Keratinocyte (primary cell): ENCODE results near the gene AP5B1. TPM values are rescaled to one million over a fixed set of nuclear protein-coding genes. Genes with fewer than 3 reads are reported as not detected.

Source experiments
- DNase-seq: peaks from one replicate; pipeline ENCODE4 v3.0.0-alpha.2; 2011; ENCODE audit warnings: low read depth, missing footprints, low spot score
- FAIRE-seq: peaks from 2 replicates; lab custom pipeline; 2011; peaks lifted over from hg19 to GRCh38; lab: Jason Lieb, UNC
- H2AFZ ChIP-seq: 2 replicates; pipeline ENCODE4 v1.6.0; 2012; ENCODE audit warnings: low read length, control low read depth, inconsistent platforms; ENCODE audit not compliant: control insufficient read depth
- H3K27ac ChIP-seq: 2 replicates; pipeline ENCODE4 v1.5.1; 2011; ENCODE audit warnings: low read length; ENCODE audit not compliant: control insufficient read depth, insufficient read depth
- H3K27me3 ChIP-seq: 3 replicates; pipeline ENCODE4 v1.6.0; 2011; ENCODE audit warnings: low read length; ENCODE audit not compliant: control insufficient read depth, insufficient read depth; ENCODE audit errors: extremely low read depth
- H3K36me3 ChIP-seq, 2 experiments: 2 replicates in 1 of 2; 3 replicates in 1 of 2; pipeline ENCODE4 v1.5.1; 2011; ENCODE audit warnings: low read length in 2 of 2, mild to moderate bottlenecking in 1 of 2; ENCODE audit not compliant: control insufficient read depth in 2 of 2, insufficient read depth in 2 of 2; ENCODE audit errors: extremely low read depth in 1 of 2
- H3K4me1 ChIP-seq: 3 replicates; pipeline ENCODE4 v1.5.1; 2011; ENCODE audit warnings: low read length; ENCODE audit not compliant: control insufficient read depth, insufficient read depth; ENCODE audit errors: extremely low read depth
- H3K4me2 ChIP-seq: 3 replicates; pipeline ENCODE4 v1.6.0; 2011; ENCODE audit warnings: low read depth, low read length; ENCODE audit not compliant: control insufficient read depth, insufficient read depth; ENCODE audit errors: extremely low read depth
- H3K4me3 ChIP-seq, 3 experiments: fragments of 200-600 bp in 1 of 3; sonication (generic) in 1 of 3; 2 replicates in 2 of 3; 3 replicates in 1 of 3; pipeline ENCODE4 v1.5.1; 2011 to 2016; ENCODE audit warnings: low read length in 3 of 3, mild to moderate bottlenecking in 3 of 3, control low read depth in 2 of 3, inconsistent platforms in 1 of 3, low read depth in 1 of 3, mixed read lengths in 1 of 3, mixed run types in 1 of 3, moderate library complexity in 1 of 3; ENCODE audit not compliant: control insufficient read depth in 2 of 3, insufficient read depth in 2 of 3; ENCODE audit errors: extremely low read depth in 1 of 3
- H3K79me2 ChIP-seq: 2 replicates; pipeline ENCODE4 v1.6.0; 2012; ENCODE audit warnings: low read length; ENCODE audit not compliant: control insufficient read depth, insufficient read depth
- H3K9ac ChIP-seq: 3 replicates; pipeline ENCODE4 v1.6.0; 2011; ENCODE audit warnings: low read length; ENCODE audit not compliant: control insufficient read depth, insufficient read depth; ENCODE audit errors: extremely low read depth
- H3K9me1 ChIP-seq: 3 replicates; pipeline ENCODE4 v1.6.0; 2011; ENCODE audit warnings: low read length; ENCODE audit not compliant: control insufficient read depth, insufficient read depth; ENCODE audit errors: extremely low read depth
- H3K9me3 ChIP-seq: 2 replicates; pipeline ENCODE4 v1.5.1; 2012; ENCODE audit warnings: low read depth, low read length; ENCODE audit not compliant: control insufficient read depth
- H4K20me1 ChIP-seq: 3 replicates; pipeline ENCODE4 v1.6.0; 2011; ENCODE audit warnings: low read length; ENCODE audit not compliant: control insufficient read depth, insufficient read depth; ENCODE audit errors: extremely low read depth
- EZH2 ChIP-seq: IDR thresholded peaks from one replicate; pipeline ENCODE4 v1.6.1; 2012; ENCODE audit warnings: inconsistent platforms, mild to moderate bottlenecking, low read length, moderate library complexity
- dilution Hi-C: fragments of 300-500 bp; cut with MboI; formaldehyde crosslinking; loops from one replicate; pipeline ENCODE4 v1.7.0; 2020; ENCODE audit warnings: low sequenced_read_pairs; ENCODE audit not compliant: extremely low pct_ligation_motif_present
- polyA plus RNA-seq, 5 experiments: library from polyadenylated mRNA; depleted of rRNA in 3 of 5; stranded (reverse) in 3 of 5; stranded (forward) in 1 of 5; unstranded in 1 of 5; fragments of >200 nt; gene quantifications; 1 replicate in 1 of 5; 2 replicates in 3 of 5; 3 replicates in 1 of 5; pipeline versions ENCODE4 v1.2.1 to v1.2.3, GENCODE V29; 2011 to 2012; ENCODE audit warnings: missing spikeins in 2 of 5, low read depth in 1 of 5, low replicate concordance in 1 of 5
- TF ChIP-seq, protein P1 (sequence below), 3 experiments: IDR thresholded peaks in 1 of 3; conservative IDR thresholded peaks in 1 of 3; optimal IDR thresholded peaks in 1 of 3; 2 replicates in 2 of 3; 3 replicates in 1 of 3; pipeline versions ENCODE3 to v1.5.1; 2011; ENCODE audit warnings: low read length in 3 of 3, mild to moderate bottlenecking in 3 of 3, moderate library complexity in 2 of 3, control low read depth in 1 of 3, inconsistent platforms in 1 of 3; ENCODE audit not compliant: insufficient read depth in 2 of 3; ENCODE audit errors: extremely low read depth in 1 of 3

AP5B1 gene
- polyA plus RNA-seq, 1 donor (not counting 4 experiments of a cell fraction or from before 2014, with no cell fraction given): 3.1 TPM

DNA sequence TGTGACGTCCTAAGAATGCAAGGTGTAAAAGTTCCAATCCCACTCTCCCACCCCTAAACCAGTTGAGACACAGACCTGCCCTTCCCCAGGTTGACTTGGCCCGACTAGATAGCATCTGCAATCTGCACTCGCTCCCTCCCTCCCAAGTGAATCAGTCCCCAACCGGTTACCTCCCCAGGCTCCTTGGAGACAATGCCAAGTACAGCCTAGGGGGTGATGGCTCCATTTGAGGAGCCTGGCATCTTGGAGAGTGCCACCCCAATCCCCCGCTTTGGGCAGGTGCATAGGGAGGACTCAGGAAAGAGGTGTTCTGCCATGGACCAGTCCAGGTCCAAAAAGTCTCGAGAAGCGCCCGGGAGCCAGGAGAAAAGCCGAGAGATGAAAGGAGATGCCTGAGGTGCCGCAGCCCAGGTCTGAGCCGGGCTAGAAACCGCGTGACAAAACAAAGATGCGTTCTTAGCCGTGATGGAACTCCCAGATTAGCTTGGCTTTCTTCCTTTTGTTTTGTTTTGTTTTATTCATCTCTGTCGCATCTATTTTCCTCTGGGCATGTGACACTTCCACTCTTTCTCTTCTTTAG, 34.3 kb upstream of the AP5B1 start:
- no peak for TF ChIP-seq EZH2
- TF ChIP-seq, protein P1, sequence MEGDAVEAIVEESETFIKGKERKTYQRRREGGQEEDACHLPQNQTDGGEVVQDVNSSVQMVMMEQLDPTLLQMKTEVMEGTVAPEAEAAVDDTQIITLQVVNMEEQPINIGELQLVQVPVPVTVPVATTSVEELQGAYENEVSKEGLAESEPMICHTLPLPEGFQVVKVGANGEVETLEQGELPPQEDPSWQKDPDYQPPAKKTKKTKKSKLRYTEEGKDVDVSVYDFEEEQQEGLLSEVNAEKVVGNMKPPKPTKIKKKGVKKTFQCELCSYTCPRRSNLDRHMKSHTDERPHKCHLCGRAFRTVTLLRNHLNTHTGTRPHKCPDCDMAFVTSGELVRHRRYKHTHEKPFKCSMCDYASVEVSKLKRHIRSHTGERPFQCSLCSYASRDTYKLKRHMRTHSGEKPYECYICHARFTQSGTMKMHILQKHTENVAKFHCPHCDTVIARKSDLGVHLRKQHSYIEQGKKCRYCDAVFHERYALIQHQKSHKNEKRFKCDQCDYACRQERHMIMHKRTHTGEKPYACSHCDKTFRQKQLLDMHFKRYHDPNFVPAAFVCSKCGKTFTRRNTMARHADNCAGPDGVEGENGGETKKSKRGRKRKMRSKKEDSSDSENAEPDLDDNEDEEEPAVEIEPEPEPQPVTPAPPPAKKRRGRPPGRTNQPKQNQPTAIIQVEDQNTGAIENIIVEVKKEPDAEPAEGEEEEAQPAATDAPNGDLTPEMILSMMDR (optimal IDR thresholded peaks at IDR 0.05 in 1 of 3, IDR thresholded peaks at IDR 0.05 in 1 of 3, conservative IDR thresholded peaks at IDR 0.05 in 1 of 3; ENCODE audit: extremely low read depth in 1 of 3, insufficient read depth in 2 of 3, low read length in 3 of 3): no peak
- Histone ChIP-seq H3K27ac (no peak overlapping the region), H3K27me3 (no peaks in the 10 kb centered on the region), H3K36me3 (no peaks in the 10 kb centered on the region), H2AFZ (no peak overlapping the region), H3K4me3 (no peak overlapping the region), H3K4me2 (no peak overlapping the region), H3K9me3 (no peaks in the 10 kb centered on the region), H4K20me1 (no peaks in the 10 kb centered on the region), H3K79me2 (no peaks in the 10 kb centered on the region), H3K4me1 (peaks cover 12% of the 10 kb centered on the region), H3K9me1 (no peaks in the 10 kb centered on the region), H3K9ac (no peak overlapping the region)
- DNase-seq (no peak), FAIRE-seq (no peak)
- dilution Hi-C loops: no loop called here

- H3K79me2 ChIP-seq: no peaks in the 10 kb centered on the region
- no peaks in the 10 kb centered on the region for H3K36me3 ChIP-seq
- DNase-seq: no peak
- no peaks in the 10 kb centered on the region for H3K9me1 ChIP-seq
- no peak overlapping the region for H2AFZ ChIP-seq
- peaks cover 6% of the 10 kb centered on the region for H3K27me3 ChIP-seq
- no peaks in the 10 kb centered on the region for H4K20me1 ChIP-seq
- H3K27ac ChIP-seq: peak overlapping the region; percentile 2
- no peaks in the 10 kb centered on the region for H3K9me3 ChIP-seq
- H3K4me1 ChIP-seq: peaks cover 12% of the 10 kb centered on the region
- peak overlapping the region; percentile 27 for H3K4me2 ChIP-seq
- dilution Hi-C loops: no loop called here
- no peak overlapping the region for H3K4me3 ChIP-seq
- TF ChIP-seq, protein P1 (optimal IDR thresholded peaks at IDR 0.05 in 1 of 3, IDR thresholded peaks at IDR 0.05 in 1 of 3, conservative IDR thresholded peaks at IDR 0.05 in 1 of 3; ENCODE audit: extremely low read depth in 1 of 3, insufficient read depth in 2 of 3, low read length in 3 of 3): no peak
- TF ChIP-seq EZH2: no peak
- FAIRE-seq: peak; percentile 9
- H3K9ac ChIP-seq: no peak overlapping the region
These were observed 33.6 kb upstream of the AP5B1 start for GRCh38 chr11:65814131-65814985.
